ENCODE data around the gene CYBC1. TPM values are rescaled to one million over a fixed set of nuclear protein-coding genes. Genes with fewer than 3 reads are reported as not detected.

Gene CYBC1
- polyA plus RNA-seq, 1 donor, result 39.6 TPM

DNA sequence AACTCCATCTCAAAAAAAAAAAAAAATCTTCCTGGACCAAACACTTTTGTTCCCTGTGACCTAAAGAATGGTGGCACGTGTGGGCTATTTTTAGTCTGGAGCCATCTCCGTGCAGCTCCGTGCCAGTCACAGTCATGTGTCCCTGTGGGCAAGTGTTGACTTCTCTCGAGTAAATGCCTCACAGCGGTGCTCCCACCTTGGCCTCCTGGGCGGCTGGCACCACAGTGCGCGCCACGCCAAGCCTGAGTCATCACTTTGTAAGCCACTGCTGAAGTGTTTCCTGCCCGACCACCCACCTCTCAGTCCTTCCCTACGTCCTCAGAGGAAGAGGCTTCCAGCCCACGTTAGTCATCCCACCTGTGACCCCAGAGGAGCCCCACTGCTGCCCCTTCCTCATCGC is 43.3 kb downstream of the CYBC1 start:
- DNase-seq, result no peak

- DNase-seq, result no peak
Observed at GRCh38 chr17:82406131-82406671, 44.4 kb downstream of the CYBC1 start.

DNA sequence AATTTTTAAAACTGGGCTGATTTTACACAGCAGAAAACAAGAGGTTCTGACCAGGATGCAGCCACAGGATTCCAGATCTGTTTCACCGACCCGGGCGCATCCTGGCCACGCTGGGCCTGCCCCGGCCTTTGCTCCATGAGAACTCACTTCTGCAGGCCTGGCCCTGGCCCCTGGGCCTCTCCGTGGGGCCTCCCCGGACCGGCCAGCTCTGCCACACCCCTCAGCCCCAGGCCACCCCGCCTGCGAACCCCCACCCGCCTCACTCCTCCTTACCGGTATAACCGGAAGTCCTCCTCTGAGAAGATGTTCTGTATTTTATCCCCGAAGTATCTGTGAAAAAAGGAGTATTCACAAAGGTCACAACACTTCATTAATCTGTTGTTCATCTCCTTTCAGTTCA is 45.5 kb downstream of the CYBC1 start:
- DNase-seq, result no peak

- DNase-seq, result no peak
Observed at GRCh38 chr17:82403662-82404660, 46.6 kb downstream of the CYBC1 start.

- no peak for DNase-seq
Observed at GRCh38 chr17:82402865-82403264, 47.7 kb downstream of the CYBC1 start.

- DNase-seq, result no peak
Observed at GRCh38 chr17:82400830-82401229, 49.7 kb downstream of the CYBC1 start.

DNA sequence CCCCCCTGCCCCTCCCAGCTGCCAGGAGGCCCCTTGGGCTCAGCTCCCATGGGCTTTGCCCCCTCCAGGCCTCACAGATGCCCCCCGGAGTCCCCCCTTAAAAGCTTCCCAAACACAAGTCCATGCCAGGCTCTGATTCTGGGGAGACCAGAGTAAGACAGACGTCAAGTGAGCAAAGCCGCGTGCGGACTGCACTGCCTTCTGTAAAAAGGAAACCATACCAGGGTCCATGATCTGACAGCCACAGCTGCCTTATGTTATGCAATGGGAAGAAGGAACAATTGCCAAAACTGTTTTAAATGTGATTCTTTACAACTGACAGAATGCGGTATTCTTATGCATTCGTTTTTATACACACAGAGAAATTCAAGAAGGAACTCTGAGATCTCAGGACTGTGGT is 50.3 kb downstream of the CYBC1 start:
- DNase-seq, result no peak

DNA sequence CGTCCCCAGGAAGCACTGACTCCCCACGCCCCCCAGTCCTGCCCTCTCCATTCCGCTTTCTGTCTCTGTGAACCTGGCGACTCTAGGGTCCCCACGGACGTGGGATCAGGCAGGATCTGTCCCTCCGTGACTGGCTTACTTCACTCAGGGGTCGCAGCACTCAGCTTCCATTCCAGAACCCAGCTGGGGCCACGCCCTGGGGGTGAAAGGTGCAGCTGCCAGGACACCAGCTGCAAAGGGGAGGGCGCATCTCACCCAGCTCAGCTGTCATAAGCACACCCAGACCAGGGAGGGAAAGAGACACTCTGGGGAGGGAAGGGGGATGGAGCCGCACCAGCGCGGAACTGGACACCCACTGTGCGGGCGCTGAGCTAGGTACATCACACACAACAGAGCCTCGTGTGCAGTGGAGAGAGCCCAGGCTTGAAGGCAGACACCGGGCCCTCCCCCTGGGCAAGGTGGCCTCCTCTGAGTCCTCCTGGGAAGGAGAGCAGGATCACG is 50.9 kb downstream of the CYBC1 start:
- peak; percentile 65 for DNase-seq

- peak; percentile 79 for DNase-seq
Observed at GRCh38 chr17:82399041-82399441, 51.5 kb downstream of the CYBC1 start.

- DNase-seq, result no peak
Observed at GRCh38 chr17:82397449-82398335, 52.9 kb downstream of the CYBC1 start.

GRCh38 chr17:82396601-82397435 is 53.7 kb downstream of the CYBC1 start:
- no peak for DNase-seq

DNA sequence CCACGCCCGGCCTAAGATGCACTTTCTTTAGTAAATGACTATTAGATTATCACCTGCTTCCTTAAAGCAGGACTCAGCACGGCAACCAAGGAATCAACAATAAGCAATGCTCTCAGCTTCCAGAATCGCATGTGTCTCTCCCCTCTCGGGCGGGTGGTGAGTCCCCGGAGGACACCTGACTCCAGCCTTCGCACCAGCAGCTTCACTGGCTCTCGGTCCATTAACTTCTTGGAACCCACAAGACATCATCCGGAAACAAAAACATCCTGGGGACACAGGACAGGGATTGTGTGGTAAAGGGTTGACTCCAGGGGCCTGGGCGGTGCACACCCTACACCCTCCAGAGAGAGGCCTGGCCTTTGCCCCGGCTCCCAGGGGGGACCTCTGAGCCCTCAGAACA is 56.3 kb downstream of the CYBC1 start:
- DNase-seq, result no peak

GRCh38 chr17:82392941-82393340 is 57.6 kb downstream of the CYBC1 start:
- DNase-seq, result no peak

Other genes starting within 250 kb of the CYBC1 start
- 29.9 TPM for gene CCDC57, start 237.9 kb downstream of the CYBC1 start, polyA plus RNA-seq (ENCODE audit: insufficient read length)
- gene SLC16A3, start 221.7 kb downstream of the CYBC1 start, polyA plus RNA-seq (ENCODE audit: insufficient read length), result 34.8 TPM
- gene CSNK1D, start 177.1 kb downstream of the CYBC1 start, polyA plus RNA-seq (ENCODE audit: insufficient read length), result 81.9 TPM
- gene CD7, start 133.1 kb downstream of the CYBC1 start, polyA plus RNA-seq (ENCODE audit: insufficient read length), result 0.45 TPM
- 5.5 TPM for gene SECTM1, start 117.0 kb downstream of the CYBC1 start, polyA plus RNA-seq (ENCODE audit: insufficient read length)
- gene TEX19, start 91.5 kb downstream of the CYBC1 start, polyA plus RNA-seq (ENCODE audit: insufficient read length), result not detected
- gene UTS2R, start 79.0 kb downstream of the CYBC1 start, polyA plus RNA-seq (ENCODE audit: insufficient read length), result 12.6 TPM
- gene HEXD, start 32.4 kb downstream of the CYBC1 start, polyA plus RNA-seq (ENCODE audit: insufficient read length), result 27.4 TPM
- gene OGFOD3, start 32.2 kb downstream of the CYBC1 start, polyA plus RNA-seq (ENCODE audit: insufficient read length), result 21.5 TPM
- 53.8 TPM for gene NARF, start 8.0 kb upstream of the CYBC1 start, polyA plus RNA-seq (ENCODE audit: insufficient read length)
- gene FOXK2, start 69.0 kb upstream of the CYBC1 start, polyA plus RNA-seq (ENCODE audit: insufficient read length), result 44.4 TPM
- 61.2 TPM for gene WDR45B, start 197.7 kb upstream of the CYBC1 start, polyA plus RNA-seq (ENCODE audit: insufficient read length)
- gene RAB40B, start 247.9 kb upstream of the CYBC1 start, polyA plus RNA-seq (ENCODE audit: insufficient read length), result 87.4 TPM